ENCODE measurements around the gene GPR62.

Gene GPR62

DNA sequence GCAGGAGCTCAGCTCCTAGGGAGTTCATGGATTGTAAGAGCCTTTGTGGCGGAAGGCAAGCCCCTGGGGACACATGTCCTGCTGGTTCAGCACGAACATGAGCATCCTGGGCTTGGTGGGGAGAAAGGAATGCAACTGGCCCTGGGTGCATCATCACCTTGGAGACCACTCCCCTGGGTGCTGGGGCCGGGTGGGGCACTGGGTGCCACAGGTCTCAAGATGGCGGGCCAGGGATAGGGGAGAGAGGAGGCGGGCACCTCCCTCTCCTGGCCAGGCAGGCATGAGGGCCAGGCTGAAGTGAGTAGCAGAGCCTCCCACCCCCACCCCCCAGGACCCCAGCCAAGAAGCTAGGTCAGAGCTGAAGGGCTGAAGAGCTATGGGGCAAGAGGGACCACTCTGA is 11.3 kb downstream of the GPR62 start:
- no peak for TF ChIP-seq CTCF (IDR thresholded peaks at IDR 0.05; ENCODE audit: low read depth, low read length)
- peak overlapping the region; percentile 77 for H3K4me3 ChIP-seq (ENCODE audit: low read depth, low read length)

DNA sequence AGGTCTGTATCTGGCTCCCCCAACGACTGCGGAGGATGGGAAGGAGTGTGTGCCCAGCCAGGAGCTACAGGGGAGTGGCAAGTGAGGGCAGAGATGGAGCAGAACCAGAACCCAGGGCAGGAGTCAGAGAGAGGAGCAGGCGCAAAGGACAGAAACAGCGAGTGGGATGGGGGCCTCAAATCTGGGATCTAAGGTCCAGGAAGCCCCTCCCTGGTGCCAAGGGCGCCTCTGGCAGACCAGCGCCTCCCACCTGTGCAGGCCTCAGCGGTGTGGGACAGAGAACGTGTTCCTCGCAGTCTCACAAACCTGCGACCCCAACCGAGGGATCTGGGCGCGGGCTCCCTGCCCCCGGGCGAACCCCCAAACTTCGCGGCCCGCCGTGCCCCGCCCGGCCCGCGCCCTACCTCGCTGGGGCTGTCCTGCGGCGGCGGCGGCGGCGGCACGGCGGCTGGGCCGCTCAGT is 11.8 kb downstream of the GPR62 start:
- no peak for TF ChIP-seq CTCF (IDR thresholded peaks at IDR 0.05; ENCODE audit: low read depth, low read length)
- peak overlapping the region; percentile 77 for H3K4me3 ChIP-seq (ENCODE audit: low read depth, low read length)

- TF ChIP-seq CTCF (IDR thresholded peaks at IDR 0.05; ENCODE audit: low read depth, low read length): no peak
- peak within 1 kb of the TSS; percentile 77 for H3K4me3 ChIP-seq (ENCODE audit: low read depth, low read length)
Measured at GRCh38 chr3:51967384-51968169, 12.4 kb downstream of the GPR62 start, which contains the start of gene PCBP4. Gene PCBP4, minus strand, starts transcription at chr3:51967454. Its CDS starts 6,214 bp downstream, at chr3:51961240.

- H3K4me3 ChIP-seq (ENCODE audit: low read depth, low read length): peak overlapping the region; percentile 69
- no peak for TF ChIP-seq CTCF (IDR thresholded peaks at IDR 0.05; ENCODE audit: low read depth, low read length)
Measured at GRCh38 chr3:51968170-51968775, 13.1 kb downstream of the GPR62 start.

DNA sequence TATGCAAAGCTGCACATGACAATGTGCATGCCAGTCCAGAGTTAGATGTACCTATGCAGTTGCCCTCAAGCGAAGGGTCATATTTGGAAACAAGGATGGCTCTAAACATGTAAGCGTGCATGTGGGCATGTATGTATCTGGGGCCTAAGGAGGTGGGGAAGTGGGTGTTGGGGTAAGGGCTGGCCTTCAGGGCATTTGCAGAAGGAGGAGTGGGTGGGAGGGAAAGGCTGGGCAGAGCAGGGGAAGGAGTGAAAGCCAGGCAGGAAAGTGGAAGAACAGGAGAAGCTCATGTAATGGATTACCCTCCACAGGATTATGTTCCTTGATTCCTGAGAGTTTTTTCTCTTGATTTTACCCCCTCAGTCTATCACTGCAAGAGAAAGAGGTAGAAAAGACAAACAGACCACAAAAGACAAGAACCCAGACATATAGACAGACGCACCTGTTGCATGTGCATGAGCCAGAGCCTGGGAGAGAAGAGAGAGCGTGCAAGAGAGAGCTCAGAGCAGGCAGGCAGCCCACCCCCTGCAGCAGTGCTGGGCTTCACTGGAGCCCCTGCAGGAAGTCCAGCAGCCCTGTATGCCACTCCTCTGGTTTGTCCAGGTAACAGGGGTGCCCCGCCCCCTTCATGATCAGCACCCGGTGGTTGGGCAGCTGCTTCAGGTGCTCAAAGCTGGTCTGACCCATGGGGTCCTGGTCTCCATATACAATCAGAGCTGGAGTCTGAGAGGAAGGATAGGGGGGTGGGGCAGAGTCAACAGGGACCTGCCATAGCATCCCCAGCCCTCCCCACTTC is 13.9 kb downstream of the GPR62 start:
- no peak for TF ChIP-seq CTCF (IDR thresholded peaks at IDR 0.05; ENCODE audit: low read depth, low read length)
- H3K4me3 ChIP-seq (ENCODE audit: low read depth, low read length): no peak overlapping the region

DNA sequence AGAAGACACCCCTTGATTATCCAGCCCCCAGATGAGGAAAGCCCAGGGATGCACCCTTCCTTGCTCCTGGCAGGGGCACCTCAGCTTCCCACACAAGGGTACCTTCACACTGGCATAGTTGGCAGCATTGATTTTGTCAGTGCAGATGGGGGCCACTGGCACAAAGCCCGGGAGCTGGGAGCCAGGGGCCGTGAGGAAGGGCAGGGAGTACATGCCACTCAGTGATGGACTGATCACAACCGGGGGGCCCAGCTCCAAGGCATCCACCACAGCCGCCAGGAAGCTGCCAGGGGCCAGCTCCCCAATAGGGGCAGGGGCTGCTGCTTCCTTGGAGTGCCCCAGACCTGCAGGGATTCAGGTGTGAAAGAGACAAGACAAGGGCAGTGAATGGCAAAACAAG is 14.7 kb downstream of the GPR62 start:
- H3K4me3 ChIP-seq (ENCODE audit: low read depth, low read length): no peak overlapping the region
- TF ChIP-seq CTCF (IDR thresholded peaks at IDR 0.05; ENCODE audit: low read depth, low read length): no peak
